Measurements from ENCODE around the gene KRTAP1-3. TPM values are rescaled to one million over a fixed set of nuclear protein-coding genes. Genes with fewer than 3 reads are reported as not detected.
"Not testable (repeated sequence)": the region's sequence is repeated elsewhere in the genome, so short reads cannot be mapped to it uniquely, and the experiment has no call there.

Gene KRTAP1-3
- total RNA-seq, 1 donor from 2014 or later: not detected

DNA sequence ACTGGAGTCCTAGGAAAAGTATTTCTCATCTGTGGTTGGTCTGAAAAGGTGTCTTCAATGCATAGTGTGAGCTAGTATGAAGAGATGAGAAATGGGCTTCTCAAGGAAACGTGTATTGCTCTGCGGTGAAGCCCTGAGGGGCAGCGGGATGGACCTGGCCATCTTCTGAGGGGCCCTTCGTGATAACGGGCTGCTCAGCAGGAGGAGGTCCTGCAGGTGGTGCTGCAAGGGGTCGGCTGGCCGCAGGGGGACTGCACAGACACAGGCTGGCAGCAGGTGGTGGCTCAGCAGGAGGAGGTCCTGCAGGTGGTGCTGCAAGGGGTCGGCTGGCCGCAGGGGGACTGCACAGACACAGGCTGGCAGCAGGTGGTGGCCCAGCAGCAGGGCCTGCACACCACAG is 19.9 kb upstream of the KRTAP1-3 start:
- not testable (repeated sequence) for DNase-seq (ENCODE audit: low read depth, low spot score)

DNA sequence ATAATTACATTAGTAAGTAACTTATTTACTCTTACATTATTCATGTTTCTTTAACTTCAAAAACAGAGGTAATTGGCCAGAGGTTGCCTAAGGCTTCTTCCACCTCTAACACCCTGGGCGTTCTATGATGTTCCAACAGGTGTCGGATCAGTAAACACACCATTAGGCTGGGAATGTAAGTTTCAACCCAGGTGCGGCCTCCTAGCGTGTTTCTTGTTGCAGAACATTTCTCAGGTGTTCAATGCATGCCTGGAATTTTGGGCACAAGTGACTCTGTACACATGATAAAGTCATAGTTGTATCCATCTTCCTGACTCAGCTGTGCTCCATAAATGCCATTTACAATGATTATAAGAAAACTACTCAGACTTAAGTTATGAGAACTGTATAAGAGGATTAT is 19.4 kb upstream of the KRTAP1-3 start:
- DNase-seq (ENCODE audit: low read depth, low spot score): no peak

DNA sequence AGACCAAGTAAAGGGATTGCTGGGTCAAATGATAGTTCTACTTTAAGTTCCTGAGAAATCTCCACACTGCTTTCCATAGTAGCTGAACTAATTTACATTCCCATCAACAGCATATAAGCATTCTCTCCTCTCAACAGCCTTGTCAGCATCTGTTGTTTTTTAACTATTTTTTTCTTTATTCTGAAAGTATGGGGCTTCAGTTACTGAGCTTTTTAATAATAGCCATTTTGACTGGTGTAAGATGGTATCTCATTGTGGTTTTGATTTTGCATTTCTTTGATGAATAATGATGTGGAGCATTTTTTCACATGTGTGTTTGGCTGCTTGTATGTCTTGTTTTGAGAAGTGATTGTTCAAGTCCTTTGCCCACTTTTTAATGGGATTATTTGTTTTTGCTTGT is 17.9 kb upstream of the KRTAP1-3 start:
- no peak for DNase-seq (ENCODE audit: low read depth, low spot score)

DNA sequence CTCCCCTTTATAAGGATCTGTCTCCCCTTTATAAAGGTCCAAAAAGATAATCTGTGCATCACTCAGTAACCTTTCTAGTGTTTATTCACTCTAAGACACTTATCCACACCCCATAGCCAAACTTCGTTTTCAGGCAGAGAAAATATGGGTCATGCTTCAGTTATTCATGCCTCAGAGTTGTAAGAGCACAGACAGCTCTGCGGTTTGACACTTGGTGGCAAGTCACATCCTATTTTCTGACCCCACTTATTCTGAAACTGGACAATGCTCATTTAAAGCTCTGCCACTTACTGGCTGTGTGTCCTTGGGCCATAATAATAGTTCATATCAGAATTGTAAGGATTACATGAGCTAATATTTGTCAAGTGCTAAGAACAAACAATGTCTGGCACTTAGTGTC is 14.4 kb upstream of the KRTAP1-3 start:
- no peak for DNase-seq (ENCODE audit: low read depth, low spot score)

DNA sequence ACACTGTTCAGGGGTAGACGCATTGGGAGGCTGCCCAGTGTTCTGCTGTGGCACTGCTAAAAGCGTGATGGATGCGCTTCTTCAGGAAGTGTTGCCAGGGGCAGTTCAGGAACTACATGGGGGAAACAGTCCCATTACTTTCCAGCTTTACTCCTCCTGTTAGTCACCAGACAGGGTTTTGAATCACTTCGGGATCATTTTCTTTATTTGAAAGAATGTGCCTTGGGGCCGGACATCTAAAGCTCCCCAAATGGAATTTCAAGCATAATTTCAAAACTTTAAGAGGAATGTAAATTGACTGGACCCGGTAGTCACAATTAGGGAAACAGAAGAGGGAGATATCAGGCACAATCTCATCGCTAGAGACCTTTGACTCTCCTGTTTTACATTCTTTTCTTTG is 13.8 kb upstream of the KRTAP1-3 start:
- no peak for DNase-seq (ENCODE audit: low read depth, low spot score)

DNA sequence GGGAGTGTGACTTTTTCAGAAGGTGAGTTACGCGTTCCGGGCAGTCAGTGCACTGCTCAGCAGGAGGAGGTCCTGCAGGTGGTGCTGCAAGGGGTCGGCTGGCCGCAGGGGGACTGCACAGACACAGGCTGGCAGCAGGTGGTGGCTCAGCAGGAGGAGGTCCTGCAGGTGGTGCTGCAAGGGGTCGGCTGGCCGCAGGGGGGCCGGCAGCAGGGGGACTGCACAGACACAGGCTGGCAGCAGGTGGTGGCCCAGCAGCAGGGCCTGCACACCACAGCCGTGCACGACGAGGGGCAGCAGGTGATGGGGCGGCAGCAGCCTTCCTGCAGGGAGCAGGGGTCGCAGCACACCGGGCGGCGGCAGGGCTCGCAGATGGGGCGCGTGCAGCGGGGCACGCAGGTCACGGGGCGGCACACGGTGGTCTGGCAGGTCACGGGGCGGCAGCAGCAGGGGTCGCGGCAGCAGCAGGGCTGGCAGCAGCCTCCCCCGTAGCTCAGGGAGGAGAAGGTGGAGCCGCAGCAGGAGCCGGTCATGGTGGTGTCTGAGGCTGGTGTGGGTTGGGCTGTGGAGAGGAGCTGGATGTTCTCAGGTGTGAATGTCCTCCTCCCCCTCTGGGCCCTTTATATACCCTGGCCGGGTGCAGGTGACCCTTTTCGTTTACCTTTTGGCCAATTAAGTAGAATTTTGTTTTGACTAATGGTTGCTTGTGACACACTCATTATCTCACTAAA is 12.2 kb upstream of the KRTAP1-3 start, which contains the start of gene KRTAP2-1:
KRTAP2-1 (minus strand) TSS at position 582 of the 731 bp plus-strand sequence; CDS start at position 533, 49 bp downstream.
- not testable (repeated sequence) for DNase-seq (ENCODE audit: low read depth, low spot score)

DNA sequence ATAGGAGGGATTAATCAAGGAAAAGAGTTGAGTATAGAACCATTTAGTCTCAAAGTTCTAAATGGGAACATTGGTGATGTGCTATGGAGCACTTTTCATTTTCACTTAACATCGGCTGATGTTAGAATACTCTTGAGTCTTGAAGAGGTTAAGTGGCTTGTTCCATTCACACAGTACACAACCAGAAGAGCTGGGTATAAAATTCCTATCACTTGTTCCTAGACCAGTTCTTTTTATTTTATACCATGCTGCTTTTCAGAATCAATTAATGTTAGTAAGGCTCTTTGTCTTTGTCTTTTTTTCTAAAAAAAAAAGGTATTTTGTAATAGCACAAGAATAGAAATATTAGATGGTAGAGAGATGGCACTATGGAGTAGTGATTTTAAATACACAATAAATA is 8.3 kb upstream of the KRTAP1-3 start:
- no peak for DNase-seq (ENCODE audit: low read depth, low spot score)

- not testable (repeated sequence) for DNase-seq (ENCODE audit: low read depth, low spot score)
Observed at GRCh38 chr17:41040783-41041571, 6.3 kb upstream of the KRTAP1-3 start, which contains the start of gene KRTAP1-1. KRTAP1-1 (minus strand) TSS chr17:41041450; CDS start chr17:41041397, 53 bp downstream.

GRCh38 chr17:41037853-41038350 is 3.2 kb upstream of the KRTAP1-3 start:
- no peak for DNase-seq (ENCODE audit: low read depth, low spot score)

DNA sequence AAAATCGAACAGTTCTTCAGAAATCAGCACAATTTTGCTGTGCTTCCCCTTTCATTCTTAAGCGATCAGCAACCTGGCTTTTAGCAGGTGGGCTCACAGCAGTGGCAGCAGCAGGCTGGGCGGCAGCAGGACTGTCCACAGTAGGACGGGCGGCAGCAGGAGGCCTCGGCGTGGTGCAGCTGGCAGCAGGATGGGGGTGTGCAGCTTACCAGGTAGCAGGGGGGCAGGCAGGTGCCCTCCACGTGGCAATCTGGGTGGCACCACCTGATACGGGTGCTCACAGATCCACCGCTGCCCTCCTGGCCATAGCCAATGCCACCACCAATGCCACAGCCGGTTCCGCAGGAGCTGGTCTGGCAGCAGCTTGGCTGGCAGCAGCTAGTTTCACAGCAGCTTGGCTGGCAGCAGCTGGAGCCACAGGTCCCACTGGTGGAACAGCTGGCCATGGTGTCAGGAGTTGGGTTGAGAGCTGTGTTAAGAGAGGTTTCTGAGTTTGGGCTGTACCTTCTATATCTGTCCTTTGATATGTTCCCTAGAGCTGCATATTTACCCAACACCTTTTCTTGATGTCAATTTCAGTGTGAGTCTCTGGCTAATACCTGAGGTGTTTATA is 4.9 kb downstream of the KRTAP1-3 start, which contains the start of gene KRTAP1-4:
KRTAP1-4 (minus strand) TSS at position 563 of the 613 bp plus-strand sequence; CDS start at position 446, 117 bp downstream.
- DNase-seq (ENCODE audit: low read depth, low spot score): no peak

DNA sequence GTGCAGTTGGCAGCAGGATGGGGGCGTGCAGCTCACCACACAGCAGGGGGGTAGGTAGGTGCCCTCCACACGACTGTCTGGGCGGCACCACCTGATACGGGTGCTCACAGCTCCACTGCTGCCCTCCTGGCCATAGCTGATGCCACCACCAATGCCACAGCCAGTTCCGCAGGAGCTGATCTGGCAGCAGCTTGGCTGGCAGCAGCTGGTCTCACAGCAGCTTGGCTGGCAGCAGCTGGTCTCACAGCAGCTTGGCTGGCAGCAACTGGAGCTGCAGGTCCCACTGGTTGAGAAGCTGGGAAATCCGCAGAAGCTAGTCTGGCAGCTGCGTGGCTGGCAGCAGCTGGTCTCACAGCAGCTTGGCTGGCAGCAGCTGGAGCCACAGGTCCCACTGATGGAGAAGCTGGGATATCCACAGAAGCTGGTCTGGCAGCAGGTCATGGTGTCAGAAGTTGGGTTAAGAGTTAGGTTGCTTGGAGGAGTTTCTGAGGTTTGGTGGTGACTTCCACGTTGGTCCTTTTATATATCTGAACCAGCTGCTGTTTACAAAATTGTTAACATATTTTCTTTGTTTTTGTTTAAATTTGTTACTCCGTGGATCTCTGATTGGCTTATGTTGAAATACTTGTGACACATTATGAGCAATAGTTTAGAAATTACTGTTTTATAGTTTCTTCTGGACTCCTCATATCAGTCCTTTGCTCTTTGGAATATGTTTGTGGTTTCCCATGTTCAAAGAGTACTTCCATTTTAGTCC is 7.8 kb downstream of the KRTAP1-3 start, which contains the start of gene KRTAP1-5:
KRTAP1-5 (minus strand) TSS at position 494 of the 757 bp plus-strand sequence; CDS start at position 441, 53 bp downstream.
- no peak for DNase-seq (ENCODE audit: low read depth, low spot score)

- DNase-seq (ENCODE audit: low read depth, low spot score): no peak
Observed at GRCh38 chr17:41024697-41025096, 10.0 kb downstream of the KRTAP1-3 start.

DNA sequence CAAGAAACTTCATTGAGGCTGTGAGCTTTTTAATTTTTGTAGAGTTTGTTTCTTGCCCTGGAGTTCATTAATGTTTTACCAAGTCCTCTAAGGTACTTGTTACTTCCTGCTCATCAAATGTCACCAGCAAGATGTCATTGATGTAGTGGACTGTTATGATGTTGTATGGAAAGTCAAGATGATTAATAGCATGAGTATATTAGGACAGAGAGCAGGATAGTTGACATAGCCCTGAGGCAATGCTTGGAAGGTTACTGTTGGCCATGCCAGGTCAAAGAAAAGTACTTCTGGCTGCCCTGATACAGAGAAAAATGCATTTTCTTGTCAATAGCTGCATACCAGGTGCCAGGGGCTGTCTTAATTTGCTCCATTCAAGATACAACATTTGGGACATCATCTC is 14.3 kb downstream of the KRTAP1-3 start:
- DNase-seq (ENCODE audit: low read depth, low spot score): no peak

- DNase-seq (ENCODE audit: low read depth, low spot score): no peak
Observed at GRCh38 chr17:41019415-41019814, 15.3 kb downstream of the KRTAP1-3 start.

- DNase-seq (ENCODE audit: low read depth, low spot score): no peak
Observed at GRCh38 chr17:41018541-41018940, 16.1 kb downstream of the KRTAP1-3 start.

GRCh38 chr17:41016578-41017215 is 18.0 kb downstream of the KRTAP1-3 start:
- no peak for DNase-seq (ENCODE audit: low read depth, low spot score)

GRCh38 chr17:41015454-41015853 is 19.2 kb downstream of the KRTAP1-3 start:
- no peak for DNase-seq (ENCODE audit: low read depth, low spot score)

DNA sequence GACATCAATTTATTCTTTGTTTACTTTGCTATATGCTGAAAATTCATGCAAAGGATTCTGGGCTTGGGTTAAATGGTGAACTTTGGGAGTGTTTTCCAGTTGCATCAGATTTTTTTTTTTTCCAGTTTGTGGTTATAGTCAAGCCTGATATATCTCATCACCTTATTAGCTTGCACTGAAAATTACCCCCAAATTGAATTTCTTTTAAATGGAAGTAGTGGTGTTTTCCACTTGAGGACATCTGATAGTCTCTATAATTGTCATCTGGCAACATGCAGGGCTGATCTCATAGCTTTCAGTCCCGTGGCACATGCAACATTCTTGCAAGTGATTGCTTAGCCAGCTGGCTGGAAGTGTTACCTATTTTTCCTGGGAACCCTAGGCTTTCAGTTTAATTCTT is 21.1 kb downstream of the KRTAP1-3 start:
- no peak for DNase-seq (ENCODE audit: low read depth, low spot score)

GRCh38 chr17:41013181-41013580 is 21.5 kb downstream of the KRTAP1-3 start:
- DNase-seq (ENCODE audit: low read depth, low spot score): no peak
